ENCODE measurements around the gene SLC37A1.

Gene SLC37A1

DNA sequence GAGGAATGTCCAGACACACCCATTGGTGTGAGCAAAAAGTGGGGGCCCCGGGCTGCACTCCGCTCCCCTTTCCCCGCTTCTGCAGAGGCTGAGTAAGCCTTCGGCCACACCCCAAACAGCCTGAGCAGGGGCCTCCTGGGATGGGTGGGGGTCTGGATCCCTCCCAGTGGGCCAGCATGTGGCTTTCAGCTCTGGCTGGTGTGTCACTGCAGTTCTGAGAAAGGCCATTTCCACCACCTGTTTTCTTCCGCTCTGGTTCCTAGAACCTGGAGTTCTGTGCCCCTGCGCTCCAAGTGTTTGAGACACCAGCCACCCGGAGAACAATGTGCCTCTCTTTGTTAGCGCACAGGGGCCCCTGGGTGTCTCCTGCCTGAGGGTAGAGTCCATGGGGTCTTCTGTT, 30.9 kb downstream of the SLC37A1 start:
- WGBS, 2 experiments (ENCODE audit: insufficient coverage in 2 of 2), result 95 to 99% methylated on average over 8 of the region's 8 CpGs
- no peak overlapping the region for H3K27ac ChIP-seq (ENCODE audit: low read depth, low read length, severe bottlenecking)
- no peak overlapping the region for H3K4me3 ChIP-seq (ENCODE audit: extremely low read depth, insufficient read depth, low read length, poor library complexity, severe bottlenecking)
- no peaks in the 10 kb centered on the region for H3K4me1 ChIP-seq (ENCODE audit: control insufficient read depth, insufficient read depth, low read length, poor library complexity, severe bottlenecking)
- H3K9me3 ChIP-seq (ENCODE audit: control insufficient read depth, low read length), result no peaks in the 10 kb centered on the region
- H3K36me3 ChIP-seq (ENCODE audit: control insufficient read depth, insufficient read depth, low read length), result no peaks in the 10 kb centered on the region

DNA sequence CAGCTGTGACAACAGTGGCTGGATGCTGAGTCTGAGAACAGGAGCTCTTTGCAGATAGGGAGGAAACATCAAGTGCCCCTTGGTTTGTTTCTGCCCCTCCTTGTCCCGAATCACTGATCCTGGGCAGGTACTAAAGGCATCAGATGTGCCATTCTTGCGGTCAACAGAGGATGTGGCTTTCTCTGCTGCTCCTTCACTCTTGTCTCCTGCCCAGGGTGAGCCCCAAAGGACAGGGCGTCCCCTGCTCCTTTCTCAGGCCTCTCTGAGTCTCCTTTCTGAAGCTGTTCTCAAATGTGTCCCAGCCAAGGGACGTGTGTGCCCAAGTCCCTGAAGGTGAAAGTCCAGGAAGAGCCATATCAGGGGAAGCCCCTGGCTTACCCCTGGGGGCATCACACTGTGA, 31.7 kb downstream of the SLC37A1 start:
- Histone ChIP-seq H3K36me3 (ENCODE audit: control insufficient read depth, insufficient read depth, low read length) (no peaks in the 10 kb centered on the region), H3K9me3 (ENCODE audit: control insufficient read depth, low read length) (no peaks in the 10 kb centered on the region), H3K27ac (ENCODE audit: low read depth, low read length, severe bottlenecking) (no peak overlapping the region), H3K4me1 (ENCODE audit: control insufficient read depth, insufficient read depth, low read length, poor library complexity, severe bottlenecking) (no peaks in the 10 kb centered on the region), H3K4me3 (ENCODE audit: extremely low read depth, insufficient read depth, low read length, poor library complexity, severe bottlenecking) (no peak overlapping the region)
- WGBS, 2 experiments (ENCODE audit: insufficient coverage in 2 of 2), result 81 to 88% methylated on average over 4 of the region's 4 CpGs

DNA sequence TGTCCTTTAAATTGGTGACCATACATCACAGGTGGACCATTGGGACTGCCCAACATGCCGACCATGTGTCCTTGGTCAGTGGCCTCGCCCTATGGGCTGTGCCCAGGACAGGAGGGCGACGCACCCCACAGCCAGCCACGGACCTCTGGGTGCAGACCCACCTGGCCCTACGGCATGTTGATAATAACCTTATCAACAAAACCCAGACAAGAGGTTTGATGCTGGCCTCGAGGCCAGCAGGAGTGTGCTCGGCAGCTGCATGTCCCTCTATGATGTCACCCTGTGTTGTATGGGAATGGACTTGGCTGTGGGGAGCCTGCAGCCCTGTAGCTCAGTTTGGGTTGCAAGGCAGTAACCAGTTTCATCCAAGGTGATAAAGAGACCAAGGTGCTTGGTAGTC, 32.1 kb downstream of the SLC37A1 start:
- 44 to 97% methylated on average over 2 to 6 of the region's 8 CpGs for WGBS, 2 experiments (ENCODE audit: insufficient coverage in 2 of 2)
- no peak overlapping the region for H3K27ac ChIP-seq (ENCODE audit: low read depth, low read length, severe bottlenecking)
- H3K9me3 ChIP-seq (ENCODE audit: control insufficient read depth, low read length), result no peaks in the 10 kb centered on the region
- H3K36me3 ChIP-seq (ENCODE audit: control insufficient read depth, insufficient read depth, low read length), result no peaks in the 10 kb centered on the region
- H3K4me1 ChIP-seq (ENCODE audit: control insufficient read depth, insufficient read depth, low read length, poor library complexity, severe bottlenecking), result no peaks in the 10 kb centered on the region
- H3K4me3 ChIP-seq (ENCODE audit: extremely low read depth, insufficient read depth, low read length, poor library complexity, severe bottlenecking), result no peak overlapping the region

DNA sequence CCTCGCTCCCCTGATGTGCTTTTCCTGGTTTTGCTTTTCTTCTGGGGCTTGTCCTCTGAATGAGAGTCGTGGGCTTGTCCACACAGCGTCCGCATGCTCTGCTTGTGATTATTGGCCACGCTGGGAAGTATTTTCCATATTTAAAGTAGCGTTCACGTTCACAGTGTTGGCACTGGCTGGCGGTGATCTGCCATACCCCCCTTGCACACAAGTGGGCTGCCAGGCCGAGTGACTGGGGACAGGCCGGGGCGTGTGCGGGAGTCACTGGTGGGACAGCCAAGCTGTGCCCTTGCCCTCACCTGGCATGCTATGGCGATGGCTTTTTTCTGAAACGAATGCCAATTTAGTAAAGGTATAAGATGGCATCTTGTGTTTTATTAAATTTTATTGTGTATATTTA, 32.8 kb downstream of the SLC37A1 start:
- WGBS, 2 experiments (ENCODE audit: insufficient coverage in 2 of 2), result 87 to 88% methylated on average over 12 to 14 of the region's 14 CpGs
- no peak overlapping the region for H3K27ac ChIP-seq (ENCODE audit: low read depth, low read length, severe bottlenecking)
- H3K36me3 ChIP-seq (ENCODE audit: control insufficient read depth, insufficient read depth, low read length), result no peaks in the 10 kb centered on the region
- no peaks in the 10 kb centered on the region for H3K4me1 ChIP-seq (ENCODE audit: control insufficient read depth, insufficient read depth, low read length, poor library complexity, severe bottlenecking)
- H3K4me3 ChIP-seq (ENCODE audit: extremely low read depth, insufficient read depth, low read length, poor library complexity, severe bottlenecking), result no peak overlapping the region
- no peaks in the 10 kb centered on the region for H3K9me3 ChIP-seq (ENCODE audit: control insufficient read depth, low read length)

GRCh38 chr21:42547001-42547905, 33.6 kb downstream of the SLC37A1 start:
- no peaks in the 10 kb centered on the region for H3K9me3 ChIP-seq (ENCODE audit: control insufficient read depth, low read length)
- H3K4me3 ChIP-seq (ENCODE audit: extremely low read depth, insufficient read depth, low read length, poor library complexity, severe bottlenecking), result no peak overlapping the region
- no peaks in the 10 kb centered on the region for H3K36me3 ChIP-seq (ENCODE audit: control insufficient read depth, insufficient read depth, low read length)
- H3K27ac ChIP-seq (ENCODE audit: low read depth, low read length, severe bottlenecking), result no peak overlapping the region
- no peaks in the 10 kb centered on the region for H3K4me1 ChIP-seq (ENCODE audit: control insufficient read depth, insufficient read depth, low read length, poor library complexity, severe bottlenecking)
- WGBS, 2 experiments (ENCODE audit: insufficient coverage in 2 of 2), result 87 to 92% methylated on average over 20 to 25 of the region's 27 CpGs

GRCh38 chr21:42547906-42548365, 34.3 kb downstream of the SLC37A1 start:
- no peaks in the 10 kb centered on the region for H3K9me3 ChIP-seq (ENCODE audit: control insufficient read depth, low read length)
- H3K27ac ChIP-seq (ENCODE audit: low read depth, low read length, severe bottlenecking), result no peak overlapping the region
- H3K4me3 ChIP-seq (ENCODE audit: extremely low read depth, insufficient read depth, low read length, poor library complexity, severe bottlenecking), result no peak overlapping the region
- H3K4me1 ChIP-seq (ENCODE audit: control insufficient read depth, insufficient read depth, low read length, poor library complexity, severe bottlenecking), result no peaks in the 10 kb centered on the region
- H3K36me3 ChIP-seq (ENCODE audit: control insufficient read depth, insufficient read depth, low read length), result no peaks in the 10 kb centered on the region
- 92 to 96% methylated on average over 20 to 21 of the region's 22 CpGs for WGBS, 2 experiments (ENCODE audit: insufficient coverage in 2 of 2)

DNA sequence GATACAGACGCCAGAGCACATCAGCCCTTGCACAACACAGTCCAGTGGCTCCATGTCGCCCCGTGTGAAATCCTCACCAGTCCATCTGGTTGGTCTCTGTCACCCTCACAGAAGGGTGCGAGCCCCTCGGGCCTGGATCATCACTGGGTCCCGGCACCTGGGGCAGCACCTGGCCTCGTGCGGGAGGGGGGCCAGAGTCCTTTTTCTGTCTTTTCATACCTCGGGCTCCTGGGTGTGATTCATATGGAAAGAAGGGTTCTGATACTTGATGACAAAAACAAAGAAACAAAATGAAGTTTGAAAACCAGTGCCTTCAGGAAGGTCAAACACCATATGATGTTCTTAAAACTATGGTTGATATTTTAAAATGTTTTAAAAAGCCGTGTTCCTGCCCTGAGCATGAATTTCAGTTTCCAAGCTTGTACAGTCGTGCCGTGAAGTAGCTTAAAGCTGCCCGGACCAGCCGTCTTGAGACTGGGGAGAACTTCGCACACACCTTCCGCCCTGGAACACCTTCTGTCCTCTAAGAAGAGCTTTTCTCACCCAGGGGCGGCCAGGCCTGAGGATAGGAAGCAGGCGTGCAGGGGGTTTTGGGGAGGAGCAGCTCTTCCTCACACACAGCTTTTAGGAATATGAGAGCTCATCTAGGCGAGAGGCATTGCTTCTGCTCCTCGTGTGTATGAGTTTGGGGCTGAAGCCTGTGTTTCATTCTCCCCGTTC, 35.2 kb downstream of the SLC37A1 start:
- WGBS, 2 experiments (ENCODE audit: insufficient coverage in 2 of 2), result 85 to 89% methylated on average over 10 to 19 of the region's 21 CpGs

GRCh38 chr21:42550817-42551216, 37.2 kb downstream of the SLC37A1 start:
- Histone ChIP-seq H3K36me3 (ENCODE audit: control insufficient read depth, insufficient read depth, low read length) (no peaks in the 10 kb centered on the region), H3K4me1 (ENCODE audit: control insufficient read depth, insufficient read depth, low read length, poor library complexity, severe bottlenecking) (no peaks in the 10 kb centered on the region), H3K4me3 (ENCODE audit: extremely low read depth, insufficient read depth, low read length, poor library complexity, severe bottlenecking) (no peak overlapping the region), H3K27ac (ENCODE audit: low read depth, low read length, severe bottlenecking) (no peak overlapping the region), H3K9me3 (ENCODE audit: control insufficient read depth, low read length) (no peaks in the 10 kb centered on the region)
- WGBS, 2 experiments (ENCODE audit: insufficient coverage in 2 of 2), result 80 to 94% methylated on average over 2 of the region's 3 CpGs

More for the DNA sequence above, 35.2 kb downstream of the SLC37A1 start:
- Histone ChIP-seq H3K4me3 (ENCODE audit: extremely low read depth, insufficient read depth, low read length, poor library complexity, severe bottlenecking) (no peak overlapping the region), H3K27ac (ENCODE audit: low read depth, low read length, severe bottlenecking) (no peak overlapping the region), H3K9me3 (ENCODE audit: control insufficient read depth, low read length) (no peaks in the 10 kb centered on the region), H3K4me1 (ENCODE audit: control insufficient read depth, insufficient read depth, low read length, poor library complexity, severe bottlenecking) (no peaks in the 10 kb centered on the region), H3K36me3 (ENCODE audit: control insufficient read depth, insufficient read depth, low read length) (no peaks in the 10 kb centered on the region)

DNA sequence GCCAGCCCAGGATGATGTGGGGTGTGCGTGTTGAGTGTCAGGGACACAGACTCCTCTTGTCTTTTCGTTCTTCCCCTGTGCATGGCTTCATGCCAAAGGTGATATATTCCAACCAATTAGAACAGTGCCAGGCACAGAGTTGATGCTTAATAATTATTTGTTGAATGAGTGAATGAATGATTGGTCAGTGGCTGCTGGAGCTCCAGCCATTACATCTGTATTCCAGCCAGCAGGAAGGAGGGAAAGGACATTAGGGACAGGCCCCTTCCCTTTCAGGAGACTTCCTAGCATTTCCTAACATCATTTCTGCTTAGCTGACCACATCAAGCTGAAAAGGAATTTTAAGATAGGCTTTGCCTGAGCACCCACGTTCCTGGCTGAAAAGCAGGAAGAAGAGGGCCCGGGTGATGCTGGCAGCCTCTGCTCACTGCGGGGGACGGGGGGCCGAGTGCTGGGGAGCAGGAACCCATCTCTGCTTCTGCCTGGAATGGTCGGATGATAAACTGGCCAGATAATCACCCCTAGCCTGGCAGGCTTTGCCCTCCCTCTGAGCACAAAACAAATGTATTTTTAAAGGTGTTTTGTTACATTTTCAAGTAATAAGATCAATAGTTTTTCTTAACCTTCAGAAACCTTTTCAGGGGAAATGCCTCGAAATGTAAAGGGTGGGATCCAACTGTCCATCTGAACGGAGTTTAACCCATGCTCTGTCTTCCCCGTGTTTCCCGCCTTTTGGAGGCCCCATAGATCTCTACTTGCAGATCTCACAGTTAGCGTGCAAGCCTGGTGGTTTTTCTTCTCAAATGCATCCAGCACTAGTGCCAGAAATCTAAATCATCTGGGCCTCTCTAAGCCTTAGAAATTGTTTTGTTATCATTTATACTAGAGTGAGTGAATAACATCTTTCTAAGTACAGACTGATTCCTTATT, 39.0 kb downstream of the SLC37A1 start:
- Histone ChIP-seq H3K4me1 (ENCODE audit: control insufficient read depth, insufficient read depth, low read length, poor library complexity, severe bottlenecking) (no peaks in the 10 kb centered on the region), H3K4me3 (ENCODE audit: extremely low read depth, insufficient read depth, low read length, poor library complexity, severe bottlenecking) (no peak overlapping the region), H3K27ac (ENCODE audit: low read depth, low read length, severe bottlenecking) (no peak overlapping the region), H3K36me3 (ENCODE audit: control insufficient read depth, insufficient read depth, low read length) (no peaks in the 10 kb centered on the region), H3K9me3 (ENCODE audit: control insufficient read depth, low read length) (no peaks in the 10 kb centered on the region)
- WGBS, 2 experiments (ENCODE audit: insufficient coverage in 2 of 2), result 89% methylated on average over 9 to 10 of the region's 13 CpGs

- H3K9me3 ChIP-seq (ENCODE audit: control insufficient read depth, low read length), result no peaks in the 10 kb centered on the region
- H3K36me3 ChIP-seq (ENCODE audit: control insufficient read depth, insufficient read depth, low read length), result no peaks in the 10 kb centered on the region
- H3K27ac ChIP-seq (ENCODE audit: low read depth, low read length, severe bottlenecking), result no peak overlapping the region
- no peaks in the 10 kb centered on the region for H3K4me1 ChIP-seq (ENCODE audit: control insufficient read depth, insufficient read depth, low read length, poor library complexity, severe bottlenecking)
- no peak overlapping the region for H3K4me3 ChIP-seq (ENCODE audit: extremely low read depth, insufficient read depth, low read length, poor library complexity, severe bottlenecking)
- no CpG with 5 or more reads among the region's 3 CpGs for WGBS, 2 experiments (ENCODE audit: insufficient coverage in 2 of 2)
Observed at GRCh38 chr21:42553435-42553834, 39.8 kb downstream of the SLC37A1 start.
